ENCODE data around the gene BICRA. TPM values are rescaled to one million over a fixed set of nuclear protein-coding genes. Genes with fewer than 3 reads are reported as not detected.

BICRA gene
- total RNA-seq, 2 experiments from 2014 or later, result 4.4 to 16.0 TPM

DNA sequence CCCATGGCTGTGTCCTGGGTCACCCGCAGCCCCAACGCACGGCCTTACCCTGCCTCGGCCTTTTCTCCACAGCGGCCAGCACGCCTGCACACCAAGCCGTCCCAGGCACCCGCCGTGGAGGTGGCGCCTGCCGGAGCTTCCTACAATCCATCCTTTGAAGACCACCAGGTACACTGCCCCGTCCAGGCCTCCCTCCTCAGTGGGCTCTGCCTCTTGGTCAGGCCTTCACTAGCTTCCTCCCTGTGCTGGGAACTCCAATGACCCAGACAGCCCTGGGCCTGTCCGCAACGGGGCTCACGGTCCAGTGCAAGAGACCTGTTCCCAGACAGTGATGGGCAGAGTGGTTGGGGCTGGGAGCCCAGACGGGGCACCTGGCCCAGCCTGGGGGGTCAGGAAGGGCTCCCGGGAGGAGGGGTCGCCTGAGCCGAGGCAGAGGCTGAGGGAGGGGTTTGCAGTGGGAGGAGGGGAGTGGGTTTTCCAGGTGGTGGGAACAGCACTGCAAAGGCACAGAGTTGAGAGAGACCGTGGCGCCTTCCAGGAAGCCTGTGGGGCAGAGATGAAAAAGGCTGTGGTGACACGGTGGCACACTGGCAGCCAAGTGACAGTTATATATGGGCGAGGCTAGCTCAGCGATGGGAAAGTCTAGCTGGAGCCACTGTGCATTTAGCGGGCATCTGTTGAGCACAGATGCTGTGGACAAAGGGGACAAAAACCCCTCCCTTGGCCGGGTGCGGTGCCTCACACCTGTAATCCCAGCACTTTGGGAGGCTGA is 143.7 kb downstream of the BICRA start:
- peaks cover 14% of the 10 kb centered on the region; the same call in 1 of the 2 replicates for H3K79me2 ChIP-seq (ENCODE audit: insufficient read depth, low read depth, low read length)
- TF ChIP-seq, protein P1, sequence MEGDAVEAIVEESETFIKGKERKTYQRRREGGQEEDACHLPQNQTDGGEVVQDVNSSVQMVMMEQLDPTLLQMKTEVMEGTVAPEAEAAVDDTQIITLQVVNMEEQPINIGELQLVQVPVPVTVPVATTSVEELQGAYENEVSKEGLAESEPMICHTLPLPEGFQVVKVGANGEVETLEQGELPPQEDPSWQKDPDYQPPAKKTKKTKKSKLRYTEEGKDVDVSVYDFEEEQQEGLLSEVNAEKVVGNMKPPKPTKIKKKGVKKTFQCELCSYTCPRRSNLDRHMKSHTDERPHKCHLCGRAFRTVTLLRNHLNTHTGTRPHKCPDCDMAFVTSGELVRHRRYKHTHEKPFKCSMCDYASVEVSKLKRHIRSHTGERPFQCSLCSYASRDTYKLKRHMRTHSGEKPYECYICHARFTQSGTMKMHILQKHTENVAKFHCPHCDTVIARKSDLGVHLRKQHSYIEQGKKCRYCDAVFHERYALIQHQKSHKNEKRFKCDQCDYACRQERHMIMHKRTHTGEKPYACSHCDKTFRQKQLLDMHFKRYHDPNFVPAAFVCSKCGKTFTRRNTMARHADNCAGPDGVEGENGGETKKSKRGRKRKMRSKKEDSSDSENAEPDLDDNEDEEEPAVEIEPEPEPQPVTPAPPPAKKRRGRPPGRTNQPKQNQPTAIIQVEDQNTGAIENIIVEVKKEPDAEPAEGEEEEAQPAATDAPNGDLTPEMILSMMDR (conservative IDR thresholded peaks at IDR 0.05; ENCODE audit: low read length), result no peak
- no peak for TF ChIP-seq EZH2phosphoT487 (IDR thresholded peaks at IDR 0.05; ENCODE audit: borderline replicate concordance, low read depth, low read length)
- DNase-seq (ENCODE audit: low spot score), result no peak
- no peak overlapping the region for H2AFZ ChIP-seq (ENCODE audit: low read length)
- ChIA-PET CTCF (ENCODE audit: unreplicated experiment) (no interaction called here), POLR2A (no interaction called here)
- peaks cover 97% of the 10 kb centered on the region for H3K36me3 ChIP-seq (ENCODE audit: insufficient read depth, low read length)
- intact Hi-C loops (cut with micrococcal nuclease; ENCODE audit: unreplicated experiment), result no loop called here
- no peaks in the 10 kb centered on the region for H3K9me2 ChIP-seq (ENCODE audit: insufficient read depth, low read length)
- no peak overlapping the region for H3K27ac ChIP-seq (ENCODE audit: low read depth, low read length, poor library complexity, severe bottlenecking)
- H3K9me3 ChIP-seq (ENCODE audit: low read length), result no peaks in the 10 kb centered on the region
- no peaks in the 10 kb centered on the region for H4K20me1 ChIP-seq (ENCODE audit: insufficient read depth, low read length)
- BruUV-seq (replicated peaks), result no TSS peak
- H3K4me2 ChIP-seq (ENCODE audit: low read length), result no peak overlapping the region
- no peak overlapping the region for H3K4me3 ChIP-seq (ENCODE audit: low read depth, low read length, poor library complexity, severe bottlenecking)
- peaks cover 22% of the 10 kb centered on the region for H3K4me1 ChIP-seq (ENCODE audit: insufficient read depth, low read length, poor library complexity, severe bottlenecking)

Small RNAs within 50 kb of the gene (small RNA-seq; reads per million reads assigned to genes)
- gene RN7SL322P, result not detected

Other genes starting within 250 kb of the BICRA start
- gene MEIS3, start 189.6 kb upstream of the BICRA start, total RNA-seq (2014; rRNA removed; shearing (Covaris generic)), result not detected in 2 replicates
- gene MEIS3, start 189.6 kb upstream of the BICRA start, total RNA-seq (2022), result 0.79 and 1.3 TPM in 2 replicates
- gene SLC8A2, start 137.2 kb upstream of the BICRA start, total RNA-seq (2014; rRNA removed; shearing (Covaris generic)), result 0.13 TPM in 1 of 2 replicates, not detected in the other
- 0.36 and 0.59 TPM in 2 replicates for gene SLC8A2, start 137.2 kb upstream of the BICRA start, total RNA-seq (2022)
- 13.8 and 14.0 TPM in 2 replicates for gene KPTN, start 124.9 kb upstream of the BICRA start, total RNA-seq (2014; rRNA removed; shearing (Covaris generic))
- 11.5 and 13.6 TPM in 2 replicates for gene KPTN, start 124.9 kb upstream of the BICRA start, total RNA-seq (2022)
- gene NAPA, start 94.1 kb upstream of the BICRA start, total RNA-seq (2014; rRNA removed; shearing (Covaris generic)), result 54.7 and 71.4 TPM in 2 replicates
- 56.5 and 63.1 TPM in 2 replicates for gene NAPA, start 94.1 kb upstream of the BICRA start, total RNA-seq (2022)
- gene ZNF541, start 36.0 kb upstream of the BICRA start, total RNA-seq (2014; rRNA removed; shearing (Covaris generic)), result not detected in 2 replicates
- not detected in 2 replicates for gene ZNF541, start 36.0 kb upstream of the BICRA start, total RNA-seq (2022)
- gene EHD2, start 104.3 kb downstream of the BICRA start, total RNA-seq (2014; rRNA removed; shearing (Covaris generic)), result not detected in 2 replicates
- not detected in 2 replicates for gene EHD2, start 104.3 kb downstream of the BICRA start, total RNA-seq (2022)
- gene NOP53, start 136.4 kb downstream of the BICRA start, total RNA-seq (2014; rRNA removed; shearing (Covaris generic)), result 282 and 296 TPM in 2 replicates
- 212 and 302 TPM in 2 replicates for gene NOP53, start 136.4 kb downstream of the BICRA start, total RNA-seq (2022)
- 83.1 and 95.5 TPM in 2 replicates for gene SELENOW, start 169.6 kb downstream of the BICRA start, total RNA-seq (2014; rRNA removed; shearing (Covaris generic))
- 29.9 and 31.2 TPM in 2 replicates for gene SELENOW, start 169.6 kb downstream of the BICRA start, total RNA-seq (2022)
- gene TPRX1, start 195.4 kb downstream of the BICRA start, total RNA-seq (2014; rRNA removed; shearing (Covaris generic)), result not detected in 2 replicates
- not detected in 2 replicates for gene TPRX1, start 195.4 kb downstream of the BICRA start, total RNA-seq (2022)
- gene CRX, start 212.8 kb downstream of the BICRA start, total RNA-seq (2014; rRNA removed; shearing (Covaris generic)), result not detected in 2 replicates
- 0.11 TPM in 1 of 2 replicates, not detected in the other for gene CRX, start 212.8 kb downstream of the BICRA start, total RNA-seq (2022)